HG03066 (cell line): ENCODE measurements around the gene CNTROB.
A peak's percentile ranks its signal among the peaks of the same experiment; 100 is the strongest.

ENCODE experiments used
- ATAC-seq: cut with Tn5 transposase; IDR thresholded peaks from one replicate; pipeline ENCODE4 v1.9.1; 2021; ENCODE audit warnings: low read depth; ENCODE audit not compliant: unreplicated experiment

CNTROB gene

GRCh38 chr17:7909089-7909488, 22.9 kb upstream of the CNTROB start:
- ATAC-seq: no peak

- no peak for ATAC-seq
These were observed 21.7 kb upstream of the CNTROB start for GRCh38 chr17:7910281-7910680.

GRCh38 chr17:7910711-7911110, 21.3 kb upstream of the CNTROB start:
- no peak for ATAC-seq

GRCh38 chr17:7911116-7911515, 20.9 kb upstream of the CNTROB start:
- ATAC-seq: no peak

GRCh38 chr17:7912927-7913524, 19.0 kb upstream of the CNTROB start:
- ATAC-seq: no peak

GRCh38 chr17:7915179-7915610, 16.8 kb upstream of the CNTROB start:
- ATAC-seq: no peak

GRCh38 chr17:7915611-7916384, 16.2 kb upstream of the CNTROB start, which contains the start of gene RNF227:
Gene RNF227 (minus strand): TSS chr17:7916289. CDS start chr17:7916195, 94 bp downstream.
- peak; percentile 70 for ATAC-seq

GRCh38 chr17:7916385-7916682, 15.7 kb upstream of the CNTROB start:
- no peak for ATAC-seq

- ATAC-seq: no peak
These were observed 15.2 kb upstream of the CNTROB start for GRCh38 chr17:7916808-7917207.

GRCh38 chr17:7922269-7922844, 9.6 kb upstream of the CNTROB start:
- no peak for ATAC-seq

GRCh38 chr17:7922845-7923628, 9.0 kb upstream of the CNTROB start:
- no peak for ATAC-seq

- ATAC-seq: no peak
These were observed 4.4 kb upstream of the CNTROB start for GRCh38 chr17:7927596-7927995.

- no peak for ATAC-seq
These were observed 2.6 kb upstream of the CNTROB start, which contains the start of gene KCNAB3 for GRCh38 chr17:7929158-7930023. Gene KCNAB3 (minus strand): TSS chr17:7929856. CDS start chr17:7929435, 421 bp downstream.

- ATAC-seq: no peak
These were observed 970 bp upstream of the CNTROB start for GRCh38 chr17:7930841-7931631.

GRCh38 chr17:7932483-7932891, 481 bp downstream of the CNTROB start:
- peak; percentile 16 for ATAC-seq

- no peak for ATAC-seq
These were observed 943 bp downstream of the CNTROB start for GRCh38 chr17:7932949-7933348.

GRCh38 chr17:7935859-7936258, 3.9 kb downstream of the CNTROB start:
- no peak for ATAC-seq

GRCh38 chr17:7940034-7940433, 8.0 kb downstream of the CNTROB start:
- ATAC-seq: no peak

GRCh38 chr17:7940743-7941142, 8.7 kb downstream of the CNTROB start:
- no peak for ATAC-seq
